GM13977 (cell line): Measurements from ENCODE around the gene DHX8.
A peak's percentile ranks its signal among the peaks of the same experiment; 100 is the strongest.

ENCODE experiments used
- DNase-seq: peaks from one replicate; pipeline ENCODE4 v3.0.0; 2012; ENCODE audit warnings: low spot score
- CTCF ChIP-seq: IDR thresholded peaks from 2 replicates; pipeline ENCODE4 v1.5.1; 2012; ENCODE audit warnings: mild to moderate bottlenecking, control low read depth; ENCODE audit not compliant: insufficient read depth; ENCODE audit errors: extremely low read depth, missing control alignments
- in situ Hi-C: fragments of 300-500 bp; cut with MboI; formaldehyde crosslinking; loops from one replicate; pipeline ENCODE4 v1.12.0; 2022; ENCODE audit warnings: low sequenced_read_pairs, low pct_unique_long_range_greater_than_20kb, mixed read lengths, inconsistent platforms; ENCODE audit not compliant: unreplicated experiment

Gene DHX8

GRCh38 chr17:43546319-43547188 lies 62.8 kb downstream of the DHX8 start, which contains the start of gene ETV4:
ETV4 (minus strand) TSS chr17:43546340; CDS start chr17:43545617, 723 bp downstream.
- in situ Hi-C loops: no loop called here
- TF ChIP-seq CTCF: no peak

GRCh38 chr17:43547189-43547550 lies 63.4 kb downstream of the DHX8 start:
- in situ Hi-C loops: no loop called here
- no peak for TF ChIP-seq CTCF
- no peak for DNase-seq

More at GRCh38 chr17:43546319-43547188, 62.8 kb downstream of the DHX8 start, which contains the start of gene ETV4:
- DNase-seq: peak; percentile 98

- no peak for DNase-seq
- TF ChIP-seq CTCF: no peak
- in situ Hi-C loops: no loop called here
These were observed 64.0 kb downstream of the DHX8 start for GRCh38 chr17:43547659-43548256.

GRCh38 chr17:43548689-43549379 lies 65.1 kb downstream of the DHX8 start:
- no peak for DNase-seq
- no peak for TF ChIP-seq CTCF

GRCh38 chr17:43549496-43549895 lies 65.7 kb downstream of the DHX8 start:
- no peak for TF ChIP-seq CTCF
- DNase-seq: no peak
- in situ Hi-C loops: no loop called here

More at GRCh38 chr17:43548689-43549379, 65.1 kb downstream of the DHX8 start:
- in situ Hi-C loops: no loop called here

- in situ Hi-C loops: no loop called here
- no peak for DNase-seq
- TF ChIP-seq CTCF: no peak
These were observed 67.0 kb downstream of the DHX8 start for GRCh38 chr17:43550754-43551153.
